CD1c-positive myeloid dendritic cell (primary cell): Measurements from ENCODE around the gene PRKCI.
A peak's percentile ranks its signal among the peaks of the same experiment; 100 is the strongest.
"Not testable (repeated sequence)": the region's sequence is repeated elsewhere in the genome, so short reads cannot be mapped to it uniquely, and the experiment has no call there.

ENCODE experiments used
- DNase-seq: peaks from one replicate; pipeline ENCODE4 v3.0.0-alpha.2; 2016; ENCODE audit errors: extremely low spot score

PRKCI gene

GRCh38 chr3:170222647-170223541, 670 bp downstream of the PRKCI start:
- DNase-seq, result peak; percentile 24

- DNase-seq, result no peak
These were observed 2.9 kb downstream of the PRKCI start for GRCh38 chr3:170225166-170225565.

- no peak for DNase-seq
These were observed 4.3 kb downstream of the PRKCI start for GRCh38 chr3:170226426-170226960.

- no peak for DNase-seq
These were observed 6.0 kb downstream of the PRKCI start for GRCh38 chr3:170228093-170228766.

- DNase-seq, result no peak
These were observed 10.0 kb downstream of the PRKCI start for GRCh38 chr3:170232266-170232665.

- DNase-seq, result peak; percentile 4
These were observed 11.3 kb downstream of the PRKCI start for GRCh38 chr3:170233530-170233929.

- DNase-seq, result no peak
These were observed 17.9 kb downstream of the PRKCI start for GRCh38 chr3:170240142-170240541.

- DNase-seq, result no peak
These were observed 18.4 kb downstream of the PRKCI start for GRCh38 chr3:170240671-170241070.

GRCh38 chr3:170244576-170244975, 22.4 kb downstream of the PRKCI start:
- DNase-seq, result no peak

GRCh38 chr3:170247875-170248274, 25.7 kb downstream of the PRKCI start:
- no peak for DNase-seq

- DNase-seq, result no peak
These were observed 34.4 kb downstream of the PRKCI start for GRCh38 chr3:170256597-170256996.

GRCh38 chr3:170257145-170257544, 34.9 kb downstream of the PRKCI start:
- DNase-seq, result no peak

- no peak for DNase-seq
These were observed 35.9 kb downstream of the PRKCI start for GRCh38 chr3:170258105-170258487.

GRCh38 chr3:170259907-170260306, 37.7 kb downstream of the PRKCI start:
- no peak for DNase-seq

- DNase-seq, result no peak
These were observed 45.6 kb downstream of the PRKCI start for GRCh38 chr3:170267793-170268192.

GRCh38 chr3:170269673-170270254, 47.5 kb downstream of the PRKCI start:
- not testable (repeated sequence) for DNase-seq

GRCh38 chr3:170270282-170270881, 48.2 kb downstream of the PRKCI start:
- DNase-seq, result no peak

- no peak for DNase-seq
These were observed 52.4 kb downstream of the PRKCI start for GRCh38 chr3:170274641-170275040.

- DNase-seq, result no peak
These were observed 53.6 kb downstream of the PRKCI start for GRCh38 chr3:170275832-170276231.

GRCh38 chr3:170277311-170277710, 55.1 kb downstream of the PRKCI start:
- not testable (repeated sequence) for DNase-seq

- DNase-seq, result no peak
These were observed 55.8 kb downstream of the PRKCI start for GRCh38 chr3:170277833-170278580.
